DOHH2 (cell line): ENCODE measurements around the gene HHATL.

ENCODE experiments used
- H3F3A ChIP-seq: fragments of 200-600 bp; sonication (generic), shearing (Covaris generic); 2 replicates; pipeline ENCODE4 v1.6.0; 2016; ENCODE audit warnings: antibody characterized with exemption, mild to moderate bottlenecking; ENCODE audit not compliant: control insufficient read depth, insufficient read depth
- H3K27ac ChIP-seq: fragments of 200-600 bp; sonication (generic); 2 replicates; pipeline ENCODE4 v1.5.1; 2014; ENCODE audit warnings: low read depth, mild to moderate bottlenecking, low read length, moderate library complexity
- H3K27me3 ChIP-seq: fragments of 200-600 bp; sonication (generic); 2 replicates; pipeline ENCODE4 v1.6.1; 2014; ENCODE audit warnings: mild to moderate bottlenecking, low read length, mixed read lengths; ENCODE audit not compliant: control insufficient read depth
- H3K36me3 ChIP-seq: fragments of 200-600 bp; sonication (generic); 2 replicates; pipeline ENCODE4 v1.6.1; 2014; ENCODE audit warnings: mild to moderate bottlenecking, low read length, moderate library complexity, mixed read lengths; ENCODE audit not compliant: control insufficient read depth
- H3K4me1 ChIP-seq: fragments of 200-600 bp; sonication (generic); 2 replicates; pipeline ENCODE4 v1.6.1; 2014; ENCODE audit warnings: mild to moderate bottlenecking, low read length, mixed read lengths; ENCODE audit not compliant: control insufficient read depth
- H3K4me2 ChIP-seq: fragments of 200-600 bp; sonication (generic); 2 replicates; pipeline ENCODE4 v1.6.0; 2014; ENCODE audit warnings: mild to moderate bottlenecking, low read length, moderate library complexity
- H3K4me3 ChIP-seq: fragments of 200-600 bp; sonication (generic); 2 replicates; pipeline ENCODE4 v1.5.1; 2014; ENCODE audit warnings: mild to moderate bottlenecking, low read length, mixed read lengths
- H3K79me2 ChIP-seq: fragments of 200-600 bp; sonication (generic); 2 replicates; pipeline ENCODE4 v1.6.1; 2014; ENCODE audit warnings: mild to moderate bottlenecking, low read length, mixed read lengths; ENCODE audit not compliant: control insufficient read depth
- H3K9me2 ChIP-seq: fragments of 200-600 bp; sonication (generic); replicated peaks from 2 replicates; pipeline ENCODE4 v1.6.1; 2014; ENCODE audit warnings: mild to moderate bottlenecking, low read length, mixed read lengths; ENCODE audit not compliant: control insufficient read depth
- H3K9me3 ChIP-seq: fragments of 200-600 bp; sonication (generic); 2 replicates; pipeline ENCODE4 v1.6.1; 2014; ENCODE audit warnings: antibody characterized with exemption, low read length, mixed read lengths; ENCODE audit not compliant: control insufficient read depth, insufficient read depth
- H4K20me1 ChIP-seq: fragments of 200-600 bp; sonication (generic); 2 replicates; pipeline ENCODE4 v1.6.0; 2014; ENCODE audit warnings: low read depth, mild to moderate bottlenecking, antibody characterized with exemption, low read length, moderate library complexity; ENCODE audit not compliant: control insufficient read depth, insufficient read depth
- CTCF ChIP-seq: fragments of 200-600 bp; sonication (generic); IDR thresholded peaks from one replicate; pipeline ENCODE4 v1.5.1; 2014; ENCODE audit warnings: antibody characterized with exemption, mild to moderate bottlenecking, low read depth, low read length; ENCODE audit not compliant: poor library complexity, severe bottlenecking
- EZH2phosphoT487 ChIP-seq: fragments of 200-600 bp; sonication (generic); IDR thresholded peaks from 2 replicates; pipeline ENCODE4 v1.6.1; 2017; ENCODE audit warnings: borderline replicate concordance, mild to moderate bottlenecking, antibody characterized with exemption, low read length, moderate library complexity, mixed read lengths

Gene HHATL

GRCh38 chr3:42686832-42687650, 15.6 kb downstream of the HHATL start:
- Histone ChIP-seq H3K4me2 (no peak overlapping the region), H3K4me1 (no peaks in the 10 kb centered on the region), H3K27ac (no peak overlapping the region), H3F3A (no peaks in the 10 kb centered on the region), H4K20me1 (no peaks in the 10 kb centered on the region), H3K27me3 (no peaks in the 10 kb centered on the region), H3K79me2 (no peaks in the 10 kb centered on the region), H3K36me3 (no peaks in the 10 kb centered on the region), H3K4me3 (no peak overlapping the region), H3K9me3 (no peaks in the 10 kb centered on the region), H3K9me2 (no peaks in the 10 kb centered on the region)
- TF ChIP-seq EZH2phosphoT487 (no peak), CTCF (no peak)

GRCh38 chr3:42685891-42686820, 16.4 kb downstream of the HHATL start:
- no peaks in the 10 kb centered on the region for H3K9me2 ChIP-seq
- H3K4me2 ChIP-seq = no peak overlapping the region
- H3K27me3 ChIP-seq = no peaks in the 10 kb centered on the region
- H3K79me2 ChIP-seq = no peaks in the 10 kb centered on the region
- no peaks in the 10 kb centered on the region for H3F3A ChIP-seq
- no peaks in the 10 kb centered on the region for H3K9me3 ChIP-seq
- no peaks in the 10 kb centered on the region for H3K4me1 ChIP-seq
- no peaks in the 10 kb centered on the region for H4K20me1 ChIP-seq
- TF ChIP-seq CTCF (no peak), EZH2phosphoT487 (no peak)
- no peak overlapping the region for H3K27ac ChIP-seq
- H3K4me3 ChIP-seq = no peak overlapping the region
- H3K36me3 ChIP-seq = no peaks in the 10 kb centered on the region

- H3F3A ChIP-seq = no peaks in the 10 kb centered on the region
- no peak within 1 kb of the TSS for H3K4me3 ChIP-seq
- H3K36me3 ChIP-seq = no peaks in the 10 kb centered on the region
- TF ChIP-seq EZH2phosphoT487 = no peak
- TF ChIP-seq CTCF = no peak
- no peak within 1 kb of the TSS for H3K4me2 ChIP-seq
- H4K20me1 ChIP-seq = no peaks in the 10 kb centered on the region
- H3K9me3 ChIP-seq = no peaks in the 10 kb centered on the region
- H3K9me2 ChIP-seq = no peaks in the 10 kb centered on the region
- H3K27ac ChIP-seq = no peak within 1 kb of the TSS
- H3K79me2 ChIP-seq = no peaks in the 10 kb centered on the region
- no peaks in the 10 kb centered on the region for H3K4me1 ChIP-seq
- H3K27me3 ChIP-seq = peaks cover 3% of the 10 kb centered on the region; the same call in 1 of the 2 replicates
Observed at GRCh38 chr3:42685363-42685881, 17.2 kb downstream of the HHATL start, which contains the start of gene KLHL40. Gene KLHL40, plus strand, starts transcription at chr3:42685537. Its CDS starts 82 bp downstream, at chr3:42685619.
